Left lung (tissue), 10 donors: ENCODE data around the gene TFF1. TPM values are rescaled to one million over a fixed set of nuclear protein-coding genes. Genes with fewer than 3 reads are reported as not detected.
A peak's percentile ranks its signal among the peaks of the same experiment; 100 is the strongest.

ENCODE experiments used
- ATAC-seq: fragments of 200-7000 bp; cut with Tn5 transposase; one replicate; pipeline ENCODE4 v1.9.1; 2020; ENCODE audit warnings: moderate library complexity
- DNase-seq, 4 donors: peaks; one replicate each; pipeline ENCODE4 v3.0.0-alpha.2; 2013 to 2020
- H3K27ac ChIP-seq, 2 donors: fragments of 200-600 bp; sonication (generic) in 1 of 2; one replicate each; pipeline versions ENCODE4 v1.5.0 to v1.8.0; 2020 to 2021
- H3K27me3 ChIP-seq, 2 donors: fragments of 200-600 bp; sonication (generic) in 1 of 2; one replicate each; pipeline versions ENCODE4 v1.5.0 to v1.8.0; 2020 to 2021
- H3K36me3 ChIP-seq, 2 donors: fragments of 200-600 bp; sonication (generic) in 1 of 2; one replicate each; pipeline versions ENCODE4 v1.5.0 to v1.8.0; 2020 to 2021
- H3K4me1 ChIP-seq, 2 donors: fragments of 200-600 bp; one replicate each; pipeline ENCODE4 v1.8.0; 2021
- H3K4me3 ChIP-seq, 2 donors: fragments of 200-600 bp; sonication (generic) in 1 of 2; one replicate each; pipeline versions ENCODE4 v1.5.0 to v1.8.0; 2020 to 2021; ENCODE audit warnings: mild to moderate bottlenecking in 1 of 2
- H3K9me3 ChIP-seq, 2 donors: fragments of 200-600 bp; sonication (generic) in 1 of 2; one replicate each; pipeline versions ENCODE4 v1.5.0 to v1.8.0; 2020 to 2021
- CTCF ChIP-seq, 2 donors: fragments of 200-600 bp; sonication (generic) in 1 of 2; IDR thresholded peaks; one replicate each; pipeline versions ENCODE4 v1.5.0 to v1.8.0; 2021; ENCODE audit warnings: antibody characterized with exemption in 2 of 2
- intact Hi-C, 2 donors: fragments of 100-400 bp; cut with DNase I; formaldehyde crosslinking; loops; one replicate each; pipeline versions ENCODE4 v1.11.2 to v1.14.2; 2022
- polyA plus RNA-seq, 6 donors: library from polyadenylated mRNA; unstranded; fragments of 120-200 nt; gene quantifications; one replicate each; pipeline ENCODE4 v1.2.1, GENCODE V29; 2013; ENCODE audit not compliant: insufficient read length in 6 of 6
- total RNA-seq, 2 donors: library from RNA; stranded (reverse); fragmentation: NEBNext Ultra II Directional; extraction: Animal tissue kit (Norgen Biotek cat#: 25700); gene quantifications; one replicate each; pipeline ENCODE4 v1.2.1, GENCODE V29; 2021
- donor health status: DM: no; HTN: yes; CAD: no.
- donor health status: DM: no; HTN: no; CAD: no.

The TFF1 gene
- total and polyA plus RNA-seq, 8 donors, result not detected

GRCh38 chr21:42383331-42383730 is 17.0 kb upstream of the TFF1 start:
- ATAC-seq (no peak), DNase-seq (peak in 1 of 4 donors; percentile 41)
- Histone ChIP-seq H3K27ac (no peak overlapping the region), H3K4me3 (no peak overlapping the region), H3K4me1 (peaks cover 0 to 10% of the 10 kb centered on the region in 2 donors), H3K36me3 (no peaks in the 10 kb centered on the region), H3K27me3 (no peaks in the 10 kb centered on the region), H3K9me3 (peaks cover 0 to 9% of the 10 kb centered on the region in 2 donors)
- TF ChIP-seq CTCF (IDR thresholded peaks at IDR 0.05), result no peak
- intact Hi-C loops, result no loop called here

- peaks cover 0 to 10% of the 10 kb centered on the region in 2 donors for H3K4me1 ChIP-seq
- no peak for TF ChIP-seq CTCF (IDR thresholded peaks at IDR 0.05)
- H3K9me3 ChIP-seq, result peaks cover 0 to 9% of the 10 kb centered on the region in 2 donors
- no peak overlapping the region for H3K4me3 ChIP-seq
- intact Hi-C loops, result no loop called here
- no peaks in the 10 kb centered on the region for H3K36me3 ChIP-seq
- H3K27me3 ChIP-seq, result no peaks in the 10 kb centered on the region
- no peak overlapping the region for H3K27ac ChIP-seq
- ATAC-seq, result no peak
- peak in 1 of 4 donors; percentile 34 for DNase-seq
Measured at GRCh38 chr21:42382915-42383314, 16.6 kb upstream of the TFF1 start.

GRCh38 chr21:42381347-42381984 is 15.1 kb upstream of the TFF1 start:
- H3K4me1 ChIP-seq, result peaks cover 0 to 9% of the 10 kb centered on the region in 2 donors
- H3K36me3 ChIP-seq, result no peaks in the 10 kb centered on the region
- intact Hi-C loops, result no loop called here
- peaks cover 0 to 9% of the 10 kb centered on the region in 2 donors for H3K9me3 ChIP-seq
- no peak overlapping the region for H3K27ac ChIP-seq
- peaks cover 0 to under 1% of the 10 kb centered on the region in 2 donors for H3K27me3 ChIP-seq
- DNase-seq, result peak in 3 of 4 donors; percentile 18 to 53 (median 32)
- H3K4me3 ChIP-seq, result no peak overlapping the region
- peak; percentile 48 to 54 for TF ChIP-seq CTCF (IDR thresholded peaks at IDR 0.05)
- peak; percentile 90 for ATAC-seq

GRCh38 chr21:42379426-42380215 is 13.3 kb upstream of the TFF1 start:
- no peak for TF ChIP-seq CTCF (IDR thresholded peaks at IDR 0.05)
- Histone ChIP-seq H3K27me3 (peaks cover 0 to 19% of the 10 kb centered on the region in 2 donors), H3K36me3 (no peaks in the 10 kb centered on the region), H3K4me3 (no peak overlapping the region), H3K27ac (no peak overlapping the region), H3K4me1 (no peaks in the 10 kb centered on the region), H3K9me3 (peaks cover 0 to 9% of the 10 kb centered on the region in 2 donors)
- DNase-seq, result no peak
- ATAC-seq, result no peak
- intact Hi-C loops, result no loop called here

- peaks cover 0 to 19% of the 10 kb centered on the region in 2 donors for H3K27me3 ChIP-seq
- DNase-seq, result no peak
- H3K27ac ChIP-seq, result no peak overlapping the region
- no peak for TF ChIP-seq CTCF (IDR thresholded peaks at IDR 0.05)
- H3K4me3 ChIP-seq, result no peak overlapping the region
- no peaks in the 10 kb centered on the region for H3K4me1 ChIP-seq
- intact Hi-C loops, result no loop called here
- H3K36me3 ChIP-seq, result no peaks in the 10 kb centered on the region
- ATAC-seq, result no peak
- peaks cover 0 to 9% of the 10 kb centered on the region in 2 donors for H3K9me3 ChIP-seq
Measured at GRCh38 chr21:42378418-42378817, 12.1 kb upstream of the TFF1 start.
